ENCODE data around the gene DDX5.
"Not testable (repeated sequence)": the region's sequence is repeated elsewhere in the genome, so short reads cannot be mapped to it uniquely, and the experiment has no call there.

DDX5 gene

DNA sequence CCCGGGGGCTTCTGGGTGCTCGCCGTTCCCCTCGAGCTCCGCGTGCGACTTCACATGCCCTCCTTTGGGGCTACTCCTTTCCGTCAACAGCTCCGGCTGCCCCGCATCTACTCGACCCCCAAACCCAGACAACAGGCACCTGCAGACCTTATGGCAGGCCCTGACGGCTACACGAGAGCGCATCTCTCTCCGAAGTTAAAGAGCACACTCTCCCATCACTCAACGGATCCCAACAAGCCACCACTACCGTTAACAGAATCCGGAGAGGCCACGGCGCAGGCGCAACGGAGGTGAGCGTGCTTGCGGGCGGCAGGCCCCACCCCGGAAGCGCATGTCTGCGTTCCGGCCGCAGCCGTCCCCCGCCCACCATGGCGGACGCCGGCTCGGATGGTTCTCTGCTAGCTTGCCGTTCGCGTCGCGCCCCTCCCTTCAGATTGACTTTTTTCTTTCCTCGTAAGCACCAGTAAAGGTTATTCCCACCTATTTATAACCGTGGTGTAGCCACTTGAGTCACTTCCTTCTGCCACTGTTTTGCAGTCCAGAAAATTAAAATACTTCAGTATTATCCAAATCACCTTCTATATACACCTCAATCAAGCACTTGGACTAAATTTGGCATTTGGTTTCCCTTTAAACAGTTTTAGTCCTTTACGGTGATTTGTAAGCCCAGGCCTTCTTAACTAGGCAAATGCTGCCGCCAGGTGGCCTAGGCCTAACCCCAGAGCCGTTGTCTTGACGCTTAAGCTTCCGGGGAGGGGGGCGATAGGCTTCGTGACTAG lies 9.1 kb downstream of the DDX5 start, which contains the start of gene POLG2:
POLG2 (minus strand) TSS at position 269 of the 779 bp plus-strand sequence; CDS start at position 183, 86 bp downstream.
- H3K27ac ChIP-seq (ENCODE audit: low read depth, low read length): peak within 1 kb of the TSS; percentile 86
- peak within 1 kb of the TSS; percentile 79 to 88 (median 87) for H3K4me3 ChIP-seq (ENCODE audit: low read depth in 1 of 5, low read length in 5 of 5)
- peak within 1 kb of the TSS; percentile 48 to 72 (median 64) for H3K9ac ChIP-seq (ENCODE audit: low read length in 5 of 5)
- peaks cover 5 to 53% (median 44%) of the 10 kb centered on the region in 5 donors for H3K4me1 ChIP-seq (ENCODE audit: control insufficient read depth in 5 of 5, insufficient read depth in 5 of 5, low read length in 5 of 5)
- peaks cover 35 to 50% (median 44%) of the 10 kb centered on the region in 5 donors for H3K36me3 ChIP-seq (ENCODE audit: control insufficient read depth in 5 of 5, insufficient read depth in 5 of 5, low read length in 5 of 5)
- H3K27me3 ChIP-seq (ENCODE audit: control insufficient read depth in 5 of 5, insufficient read depth in 4 of 5, low read length in 5 of 5): no peaks in the 10 kb centered on the region
- no peaks in the 10 kb centered on the region for H3K9me3 ChIP-seq (ENCODE audit: control insufficient read depth in 5 of 5, low read length in 5 of 5)

DNA sequence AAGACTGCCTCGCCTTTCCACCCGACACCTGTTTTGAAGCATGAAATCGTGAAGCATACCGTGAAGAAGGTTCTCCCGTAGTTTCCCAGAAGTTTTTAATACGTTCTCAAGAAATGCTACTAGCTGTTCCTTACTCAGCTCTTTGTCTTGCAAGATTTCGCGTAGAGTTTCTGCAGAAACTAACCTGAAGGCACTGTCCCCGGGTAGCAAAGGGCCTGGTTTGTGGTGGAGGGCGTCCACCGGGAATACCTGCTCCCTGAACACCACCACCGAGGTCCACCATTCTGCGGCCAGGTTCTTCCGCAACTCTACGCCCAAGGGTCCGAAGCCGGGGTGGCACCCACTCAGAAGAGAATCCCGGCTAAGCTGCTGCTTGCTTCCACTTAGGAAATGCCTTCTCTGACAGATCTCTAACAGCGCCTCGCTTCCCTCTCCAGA lies 9.7 kb downstream of the DDX5 start:
- H3K4me3 ChIP-seq (ENCODE audit: low read depth in 1 of 5, low read length in 5 of 5): peak overlapping the region; percentile 79 to 88 (median 87)
- no peaks in the 10 kb centered on the region for H3K9me3 ChIP-seq (ENCODE audit: control insufficient read depth in 5 of 5, low read length in 5 of 5)
- no peaks in the 10 kb centered on the region for H3K27me3 ChIP-seq (ENCODE audit: control insufficient read depth in 5 of 5, insufficient read depth in 4 of 5, low read length in 5 of 5)
- peak overlapping the region; percentile 23 to 72 (median 64) for H3K9ac ChIP-seq (ENCODE audit: low read length in 5 of 5)
- peaks cover 29 to 44% (median 39%) of the 10 kb centered on the region in 5 donors for H3K36me3 ChIP-seq (ENCODE audit: control insufficient read depth in 5 of 5, insufficient read depth in 5 of 5, low read length in 5 of 5)
- H3K4me1 ChIP-seq (ENCODE audit: control insufficient read depth in 5 of 5, insufficient read depth in 5 of 5, low read length in 5 of 5): peaks cover 5 to 47% (median 41%) of the 10 kb centered on the region in 5 donors
- H3K27ac ChIP-seq (ENCODE audit: low read depth, low read length): peak overlapping the region; percentile 86

- not testable (repeated sequence) for H3K27ac ChIP-seq (ENCODE audit: low read depth, low read length); H3K4me3 ChIP-seq (ENCODE audit: low read depth in 1 of 5, low read length in 5 of 5); H3K9ac ChIP-seq (ENCODE audit: low read length in 5 of 5); H3K27me3 ChIP-seq (ENCODE audit: control insufficient read depth in 5 of 5, insufficient read depth in 4 of 5, low read length in 5 of 5); H3K9me3 ChIP-seq (ENCODE audit: control insufficient read depth in 5 of 5, low read length in 5 of 5)
- peaks cover 5 to 38% (median 34%) of the 10 kb centered on the region in 5 donors for H3K4me1 ChIP-seq (ENCODE audit: control insufficient read depth in 5 of 5, insufficient read depth in 5 of 5, low read length in 5 of 5)
- peaks cover 23 to 38% (median 33%) of the 10 kb centered on the region in 5 donors for H3K36me3 ChIP-seq (ENCODE audit: control insufficient read depth in 5 of 5, insufficient read depth in 5 of 5, low read length in 5 of 5)
These were observed 10.8 kb downstream of the DDX5 start for GRCh38 chr17:64495300-64495699.

DNA sequence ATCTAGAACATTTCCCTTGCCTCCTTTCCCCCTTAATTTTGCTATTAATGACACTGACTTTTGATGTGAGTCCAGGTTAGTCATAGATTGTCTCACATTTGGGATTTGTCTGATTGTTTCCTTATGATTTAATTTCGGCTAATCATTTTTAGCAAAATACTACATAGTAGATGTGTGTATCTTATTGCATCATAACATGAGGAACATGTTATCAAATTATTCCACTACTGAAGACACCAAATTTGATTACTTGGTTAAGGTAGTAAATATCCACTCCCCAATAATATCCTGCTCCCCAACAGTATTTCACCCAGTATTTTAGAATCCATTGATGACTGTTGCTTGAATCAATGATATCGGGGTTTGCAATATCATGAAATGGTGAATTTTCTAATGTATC lies 12.0 kb downstream of the DDX5 start:
- no peaks in the 10 kb centered on the region for H3K9me3 ChIP-seq (ENCODE audit: control insufficient read depth in 5 of 5, low read length in 5 of 5)
- H3K4me1 ChIP-seq (ENCODE audit: control insufficient read depth in 5 of 5, insufficient read depth in 5 of 5, low read length in 5 of 5): peaks cover 5 to 38% (median 30%) of the 10 kb centered on the region in 5 donors
- no peak overlapping the region for H3K27ac ChIP-seq (ENCODE audit: low read depth, low read length)
- H3K9ac ChIP-seq (ENCODE audit: low read length in 5 of 5): no peak overlapping the region
- no peaks in the 10 kb centered on the region for H3K27me3 ChIP-seq (ENCODE audit: control insufficient read depth in 5 of 5, insufficient read depth in 4 of 5, low read length in 5 of 5)
- H3K36me3 ChIP-seq (ENCODE audit: control insufficient read depth in 5 of 5, insufficient read depth in 5 of 5, low read length in 5 of 5): peaks cover 13 to 37% (median 26%) of the 10 kb centered on the region in 5 donors
- no peak overlapping the region for H3K4me3 ChIP-seq (ENCODE audit: low read depth in 1 of 5, low read length in 5 of 5)

GRCh38 chr17:64492481-64493109 lies 13.5 kb downstream of the DDX5 start:
- Histone ChIP-seq H3K4me3 (ENCODE audit: low read depth in 1 of 5, low read length in 5 of 5) (no peak overlapping the region), H3K9me3 (ENCODE audit: control insufficient read depth in 5 of 5, low read length in 5 of 5) (no peaks in the 10 kb centered on the region), H3K27me3 (ENCODE audit: control insufficient read depth in 5 of 5, insufficient read depth in 4 of 5, low read length in 5 of 5) (no peaks in the 10 kb centered on the region), H3K4me1 (ENCODE audit: control insufficient read depth in 5 of 5, insufficient read depth in 5 of 5, low read length in 5 of 5) (peaks cover 5 to 28% (median 25%) of the 10 kb centered on the region in 5 donors), H3K9ac (ENCODE audit: low read length in 5 of 5) (no peak overlapping the region), H3K27ac (ENCODE audit: low read depth, low read length) (no peak overlapping the region), H3K36me3 (ENCODE audit: control insufficient read depth in 5 of 5, insufficient read depth in 5 of 5, low read length in 5 of 5) (peaks cover 6 to 28% (median 18%) of the 10 kb centered on the region in 5 donors)

GRCh38 chr17:64491994-64492393 lies 14.1 kb downstream of the DDX5 start:
- Histone ChIP-seq H3K27ac (ENCODE audit: low read depth, low read length) (no peak overlapping the region), H3K4me1 (ENCODE audit: control insufficient read depth in 5 of 5, insufficient read depth in 5 of 5, low read length in 5 of 5) (peaks cover 5 to 23% (median 19%) of the 10 kb centered on the region in 5 donors), H3K9ac (ENCODE audit: low read length in 5 of 5) (no peak overlapping the region), H3K9me3 (ENCODE audit: control insufficient read depth in 5 of 5, low read length in 5 of 5) (no peaks in the 10 kb centered on the region), H3K4me3 (ENCODE audit: low read depth in 1 of 5, low read length in 5 of 5) (no peak overlapping the region), H3K36me3 (ENCODE audit: control insufficient read depth in 5 of 5, insufficient read depth in 5 of 5, low read length in 5 of 5) (peaks cover 6 to 28% (median 18%) of the 10 kb centered on the region in 5 donors), H3K27me3 (ENCODE audit: control insufficient read depth in 5 of 5, insufficient read depth in 4 of 5, low read length in 5 of 5) (no peaks in the 10 kb centered on the region)

DNA sequence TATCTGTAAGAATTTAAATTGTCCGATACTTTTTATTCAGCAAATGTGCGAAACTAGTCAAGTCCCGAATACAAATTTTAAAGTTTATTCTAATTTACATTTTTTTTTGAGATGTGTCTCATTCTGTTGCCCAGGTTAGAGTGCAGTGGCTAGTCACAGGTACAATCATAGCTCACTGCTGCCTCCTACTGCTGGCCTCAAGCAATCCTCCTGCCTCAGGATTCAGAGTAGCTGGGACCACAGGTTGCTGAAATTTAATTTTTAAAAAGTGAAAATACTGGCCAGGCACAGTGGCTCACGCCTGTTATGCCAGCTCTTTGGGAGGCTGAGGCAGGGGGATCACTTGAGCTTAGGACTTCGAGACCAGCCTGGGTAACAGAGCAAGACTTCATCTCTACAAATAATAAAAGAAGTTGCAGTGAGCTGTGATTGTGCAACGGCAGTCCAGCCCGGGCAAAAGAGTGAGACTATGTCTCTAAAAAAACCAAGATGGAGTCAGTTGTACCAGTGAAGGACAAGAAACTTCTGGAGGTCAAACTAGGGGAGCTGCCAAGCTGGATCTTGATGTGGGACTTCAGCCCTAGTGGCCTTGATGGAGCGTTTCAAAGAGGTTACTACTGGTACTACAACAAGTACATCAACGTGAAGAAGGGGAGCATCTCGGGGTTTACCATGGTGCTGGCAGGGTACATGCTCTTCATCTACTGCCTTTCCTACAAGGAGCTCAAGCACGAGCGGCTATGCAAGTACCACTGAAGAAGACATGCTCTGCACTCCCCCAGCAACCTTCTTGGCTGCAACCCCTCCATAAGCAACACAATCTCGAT lies 14.8 kb downstream of the DDX5 start:
- peaks cover 3 to 17% (median 13%) of the 10 kb centered on the region in 5 donors for H3K4me1 ChIP-seq (ENCODE audit: control insufficient read depth in 5 of 5, insufficient read depth in 5 of 5, low read length in 5 of 5)
- H3K9ac ChIP-seq (ENCODE audit: low read length in 5 of 5): no peak overlapping the region
- no peaks in the 10 kb centered on the region for H3K9me3 ChIP-seq (ENCODE audit: control insufficient read depth in 5 of 5, low read length in 5 of 5)
- peaks cover 6 to 29% (median 18%) of the 10 kb centered on the region in 5 donors for H3K36me3 ChIP-seq (ENCODE audit: control insufficient read depth in 5 of 5, insufficient read depth in 5 of 5, low read length in 5 of 5)
- H3K27me3 ChIP-seq (ENCODE audit: control insufficient read depth in 5 of 5, insufficient read depth in 4 of 5, low read length in 5 of 5): no peaks in the 10 kb centered on the region
- no peak overlapping the region for H3K27ac ChIP-seq (ENCODE audit: low read depth, low read length)
- no peak overlapping the region for H3K4me3 ChIP-seq (ENCODE audit: low read depth in 1 of 5, low read length in 5 of 5)

GRCh38 chr17:64488301-64488700 lies 17.8 kb downstream of the DDX5 start:
- no peak overlapping the region for H3K27ac ChIP-seq (ENCODE audit: low read depth, low read length)
- peaks cover 13 to 54% (median 25%) of the 10 kb centered on the region in 5 donors for H3K36me3 ChIP-seq (ENCODE audit: control insufficient read depth in 5 of 5, insufficient read depth in 5 of 5, low read length in 5 of 5)

GRCh38 chr17:64484380-64484779 lies 21.7 kb downstream of the DDX5 start:
- Histone ChIP-seq H3K9ac (ENCODE audit: low read length in 5 of 5) (no peak overlapping the region), H3K36me3 (ENCODE audit: control insufficient read depth in 5 of 5, insufficient read depth in 5 of 5, low read length in 5 of 5) (peaks cover 17 to 55% (median 25%) of the 10 kb centered on the region in 5 donors), H3K4me1 (ENCODE audit: control insufficient read depth in 5 of 5, insufficient read depth in 5 of 5, low read length in 5 of 5) (no peaks in the 10 kb centered on the region), H3K27me3 (ENCODE audit: control insufficient read depth in 5 of 5, insufficient read depth in 4 of 5, low read length in 5 of 5) (no peaks in the 10 kb centered on the region), H3K9me3 (ENCODE audit: control insufficient read depth in 5 of 5, low read length in 5 of 5) (no peaks in the 10 kb centered on the region), H3K4me3 (ENCODE audit: low read depth in 1 of 5, low read length in 5 of 5) (no peak overlapping the region), H3K27ac (ENCODE audit: low read depth, low read length) (no peak overlapping the region)

More at GRCh38 chr17:64488301-64488700, 17.8 kb downstream of the DDX5 start:
- Histone ChIP-seq H3K4me3 (ENCODE audit: low read depth in 1 of 5, low read length in 5 of 5) (no peak overlapping the region), H3K27me3 (ENCODE audit: control insufficient read depth in 5 of 5, insufficient read depth in 4 of 5, low read length in 5 of 5) (no peaks in the 10 kb centered on the region), H3K4me1 (ENCODE audit: control insufficient read depth in 5 of 5, insufficient read depth in 5 of 5, low read length in 5 of 5) (no peaks in the 10 kb centered on the region), H3K9ac (ENCODE audit: low read length in 5 of 5) (no peak overlapping the region), H3K9me3 (ENCODE audit: control insufficient read depth in 5 of 5, low read length in 5 of 5) (no peaks in the 10 kb centered on the region)

All from subcutaneous abdominal adipose tissue (tissue), 5 donors.